H1 (cell line): Measurements from ENCODE around the gene ARRDC1. TPM values are rescaled to one million over a fixed set of nuclear protein-coding genes. Genes with fewer than 3 reads are reported as not detected.

Source experiments
- CTCF ChIA-PET: fragments of 300-600 bp; sonication (Branson Sonifier 250); formaldehyde crosslinking; loops from one replicate; lab custom pipeline; 2021; ENCODE audit not compliant: partially characterized antibody; lab: Charles Lee
- POLR2A ChIA-PET: fragments of 300-600 bp; sonication (Branson Sonifier 250); formaldehyde crosslinking; loops from one replicate; lab custom pipeline; 2021; ENCODE audit warnings: inconsistent platforms; ENCODE audit not compliant: partially characterized antibody; lab: Charles Lee
- DNase-seq, 2 experiments: peaks; one replicate each; pipeline versions ENCODE4 v3.0.0 to v3.0.0-alpha.2; 2010 to 2022; ENCODE audit warnings: low spot score in 2 of 2, low read depth in 1 of 2, mixed read lengths in 1 of 2
- FAIRE-seq: peaks from 2 replicates; lab custom pipeline; 2011; peaks lifted over from hg19 to GRCh38; lab: Jason Lieb, UNC
- H2AFZ ChIP-seq: 2 replicates; pipeline ENCODE4 v1.8.1; 2012; ENCODE audit warnings: low read length, inconsistent platforms
- H2AK5ac ChIP-seq: 2 replicates; pipeline ENCODE4 v1.6.1; 2013; ENCODE audit warnings: low read depth, low read length
- H2BK120ac ChIP-seq: replicated peaks from 2 replicates; pipeline ENCODE3; 2013; ENCODE audit warnings: low read depth, low read length, inconsistent platforms
- H2BK12ac ChIP-seq: 2 replicates; pipeline ENCODE4 v1.6.1; 2013; ENCODE audit warnings: low read depth, low read length
- H2BK15ac ChIP-seq: 2 replicates; pipeline ENCODE4 v1.6.1; 2013; ENCODE audit warnings: low read length
- H2BK20ac ChIP-seq: 2 replicates; pipeline ENCODE4 v1.6.1; 2013; ENCODE audit warnings: low read length
- H2BK5ac ChIP-seq: 2 replicates; pipeline ENCODE4 v1.6.1; 2013; ENCODE audit warnings: low read depth, low read length
- H3K14ac ChIP-seq: 2 replicates; pipeline ENCODE4 v1.6.1; 2013; ENCODE audit warnings: inconsistent platforms; ENCODE audit not compliant: insufficient read length
- H3K18ac ChIP-seq: 2 replicates; pipeline ENCODE4 v1.6.1; 2013; ENCODE audit warnings: low read length; ENCODE audit errors: extremely low read depth
- H3K23ac ChIP-seq: 2 replicates; pipeline ENCODE4 v1.6.1; 2013; ENCODE audit warnings: inconsistent platforms; ENCODE audit not compliant: insufficient read length
- H3K23me2 ChIP-seq: 2 replicates; pipeline ENCODE4 v1.6.1; 2013; ENCODE audit warnings: low read depth, low read length
- H3K27ac ChIP-seq: 2 replicates; pipeline ENCODE4 v1.6.1; 2011; ENCODE audit warnings: low read depth, low read length, inconsistent platforms
- H3K27me3 ChIP-seq, 4 experiments: replicated peaks in 1 of 4; 1 replicate in 1 of 4; 2 replicates in 3 of 4; pipeline versions ENCODE4 v1.6.1 to v1.8.1; 2011 to 2013; ENCODE audit warnings: low read length in 3 of 4, mild to moderate bottlenecking in 3 of 4, inconsistent platforms in 2 of 4, mixed read lengths in 2 of 4, moderate library complexity in 1 of 4; ENCODE audit not compliant: control insufficient read depth in 3 of 4, insufficient read depth in 3 of 4; ENCODE audit errors: extremely low read depth in 1 of 4
- H3K36me3 ChIP-seq, 4 experiments: 2 replicates each; pipeline versions ENCODE4 v1.6.1 to v1.8.1; 2011 to 2013; ENCODE audit warnings: mild to moderate bottlenecking in 4 of 4, low read length in 3 of 4, moderate library complexity in 2 of 4, control low read depth in 1 of 4, inconsistent platforms in 1 of 4; ENCODE audit not compliant: insufficient read depth in 4 of 4, control insufficient read depth in 2 of 4
- H3K4ac ChIP-seq: replicated peaks from 2 replicates; pipeline ENCODE3; 2013; ENCODE audit warnings: low read length, low read depth, mixed read lengths, inconsistent platforms; ENCODE audit not compliant: insufficient read length
- H3K4me1 ChIP-seq, 4 experiments: replicated peaks in 1 of 4; 1 replicate in 1 of 4; 2 replicates in 3 of 4; pipeline versions ENCODE4 v1.6.1 to v1.8.1; 2011 to 2013; ENCODE audit warnings: low read length in 3 of 4, inconsistent platforms in 2 of 4, mixed read lengths in 1 of 4; ENCODE audit not compliant: insufficient read depth in 4 of 4, control insufficient read depth in 3 of 4
- H3K4me2 ChIP-seq, 2 experiments: 2 replicates each; pipeline versions ENCODE4 v1.6.1 to v1.8.1; 2011 to 2013; ENCODE audit warnings: low read depth in 2 of 2, low read length in 2 of 2, control low read depth in 1 of 2, inconsistent platforms in 1 of 2, mild to moderate bottlenecking in 1 of 2; ENCODE audit not compliant: insufficient read depth in 1 of 2
- H3K4me3 ChIP-seq, 4 experiments: fragments of 200-600, 300-600 bp in 1 of 4; sonication (generic), shearing (Covaris generic), sonication (Bioruptor Twin) in 1 of 4; 2 replicates each; pipeline versions ENCODE4 v1.5.1 to v1.8.1; 2011 to 2016; ENCODE audit warnings: low read length in 4 of 4, low read depth in 3 of 4, control low read depth in 2 of 4, inconsistent platforms in 2 of 4, mild to moderate bottlenecking in 2 of 4, mixed read lengths in 1 of 4, moderate library complexity in 1 of 4; ENCODE audit not compliant: insufficient read depth in 2 of 4; ENCODE audit errors: extremely low read depth in 1 of 4
- H3K56ac ChIP-seq: replicated peaks from 2 replicates; pipeline ENCODE3; 2013; ENCODE audit warnings: low read depth, mild to moderate bottlenecking, mixed read lengths, low read length, inconsistent platforms; ENCODE audit not compliant: insufficient read length
- H3K79me1 ChIP-seq: 2 replicates; pipeline ENCODE4 v1.6.1; 2013; ENCODE audit warnings: low read depth, low read length, control low read depth
- H3K79me2 ChIP-seq, 2 experiments: 2 replicates each; pipeline versions ENCODE4 v1.6.1 to v1.8.1; 2012 to 2013; ENCODE audit warnings: low read length in 2 of 2, mild to moderate bottlenecking in 2 of 2, inconsistent platforms in 1 of 2; ENCODE audit not compliant: insufficient read depth in 2 of 2, control insufficient read depth in 1 of 2
- H3K9ac ChIP-seq, 4 experiments: replicated peaks in 1 of 4; 1 replicate in 1 of 4; 2 replicates in 3 of 4; pipeline versions ENCODE4 v1.6.1 to v1.8.1; 2011 to 2013; ENCODE audit warnings: low read depth in 3 of 4, low read length in 3 of 4, control low read depth in 2 of 4, mild to moderate bottlenecking in 2 of 4, moderate library complexity in 2 of 4, inconsistent platforms in 1 of 4; ENCODE audit errors: extremely low read depth in 1 of 4
- H3K9me3 ChIP-seq, 2 experiments: 2 replicates each; pipeline versions ENCODE4 v1.6.1 to v1.8.1; 2012 to 2013; ENCODE audit warnings: mild to moderate bottlenecking in 2 of 2, moderate library complexity in 2 of 2, control low read depth in 1 of 2, inconsistent platforms in 1 of 2, low read depth in 1 of 2, low read length in 1 of 2, mixed read lengths in 1 of 2; ENCODE audit not compliant: insufficient read depth in 2 of 2
- H4K20me1 ChIP-seq, 2 experiments: replicated peaks in 1 of 2; 2 replicates each; pipeline versions ENCODE3 to v1.8.1; 2011 to 2013; ENCODE audit warnings: inconsistent platforms in 2 of 2, low read length in 2 of 2, mild to moderate bottlenecking in 1 of 2; ENCODE audit not compliant: insufficient read depth in 2 of 2, control insufficient read depth in 1 of 2
- H4K5ac ChIP-seq: 2 replicates; pipeline ENCODE4 v1.6.1; 2013; ENCODE audit warnings: low read length, low read depth, mixed read lengths, inconsistent platforms; ENCODE audit not compliant: insufficient read length
- H4K8ac ChIP-seq: 2 replicates; pipeline ENCODE4 v1.8.0; 2013; ENCODE audit warnings: mild to moderate bottlenecking, moderate library complexity, low read length, inconsistent platforms; ENCODE audit not compliant: insufficient read depth; ENCODE audit errors: extremely low read depth
- H4K91ac ChIP-seq: replicated peaks from 2 replicates; pipeline ENCODE3; 2013; ENCODE audit warnings: low read length, mixed read lengths, inconsistent platforms; ENCODE audit not compliant: insufficient read length
- ATF3 ChIP-seq: IDR thresholded peaks from 2 replicates; pipeline ENCODE4 v1.6.1; 2011; ENCODE audit warnings: low read depth, mild to moderate bottlenecking, low read length; ENCODE audit not compliant: insufficient read depth
- EGR1 ChIP-seq: IDR thresholded peaks from 2 replicates; pipeline ENCODE4 v1.6.1; 2011; ENCODE audit warnings: low read depth, low read length, borderline replicate concordance
- JUND ChIP-seq: IDR thresholded peaks from 2 replicates; pipeline ENCODE4 v1.6.1; 2011; ENCODE audit warnings: mild to moderate bottlenecking, improper control_type of control experiment, low read length
- TAF1 ChIP-seq: IDR thresholded peaks from 2 replicates; pipeline ENCODE4 v1.6.1; 2011; ENCODE audit warnings: mild to moderate bottlenecking, low read depth, low read length
- WGBS, 2 experiments: shearing (Covaris generic) in 1 of 2; methylation state at CpG; one replicate each; pipeline versions ENCODE4 v1.1.6 to v1.1.7; 2013 to 2015; ENCODE audit warnings: low lambda C conversion rate in 2 of 2, mixed read lengths in 2 of 2, inconsistent platforms in 1 of 2, low coverage in 1 of 2, missing lambda C conversion rate in 1 of 2; ENCODE audit not compliant: insufficient replicate concordance in 2 of 2, insufficient coverage in 1 of 2, insufficient read length in 1 of 2; ENCODE audit errors: extremely low coverage in 1 of 2, missing lambda C conversion rate in 1 of 2; 5-methylcytosine and 5-hydroxymethylcytosine counted together
- polyA plus RNA-seq, 7 experiments: library from polyadenylated mRNA; depleted of rRNA in 3 of 7; stranded (reverse) in 5 of 7; unstranded in 2 of 7; fragments of >200 nt in 5 of 7; fragments of 200-250 nt in 2 of 7; gene quantifications; 1 replicate in 5 of 7; 2 replicates in 1 of 7; 4 replicates in 1 of 7; pipeline versions ENCODE4 v1.2.1 to v1.2.3, GENCODE V29; 2011 to 2013; ENCODE audit warnings: missing spikeins in 2 of 7, mixed read lengths in 2 of 7
- total RNA-seq: library from RNA; stranded (reverse); fragmentation: NEBNext Ultra II Directional; extraction: Animal tissue kit (Norgen Biotek cat#: 25700); gene quantifications from 2 replicates; pipeline ENCODE4 v1.2.1, GENCODE V29; 2021

The ARRDC1 gene
- total and polyA plus RNA-seq, 2 of the 8 experiments (the other 6 are each of a cell fraction or from before 2014, with no cell fraction given), result 22.0 to 58.4 TPM

GRCh38 chr9:137650779-137651178 lies 45.3 kb downstream of the ARRDC1 start:
- 86% methylated on average over 7 of the region's 7 CpGs; no CpG with 5 or more reads in 1 of the 2 experiments for WGBS, 2 experiments
- no peak overlapping the region for H4K5ac ChIP-seq
- FAIRE-seq, result no peak
- peaks cover 0 to 92% of the 10 kb centered on the region in 2 experiments; a peak in 3 of 4 replicates for H3K79me2 ChIP-seq
- no peak overlapping the region for H2BK20ac ChIP-seq
- H2BK15ac ChIP-seq, result no peak overlapping the region
- H3K18ac ChIP-seq, result no peak overlapping the region
- peaks cover 10 to 18% of the 10 kb centered on the region in 2 experiments for H4K20me1 ChIP-seq
- H3K23ac ChIP-seq, result no peak overlapping the region
- H4K8ac ChIP-seq, result no peak overlapping the region
- no peak overlapping the region for H2AK5ac ChIP-seq
- no peaks in the 10 kb centered on the region for H3K23me2 ChIP-seq
- no peak overlapping the region for H2BK5ac ChIP-seq
- H3K4me2 ChIP-seq, result no peak overlapping the region
- H3K14ac ChIP-seq, result no peak overlapping the region
- H3K56ac ChIP-seq, result no peak overlapping the region
- POLR2A ChIA-PET, result interaction anchor here (1.1 kb wide), 1 partner anchor 18 kb away, joined by 3 read pairs; no protein-coding TSS in a partner anchor
- TF ChIP-seq EGR1, result no peak
- TF ChIP-seq ATF3, result no peak
- TF ChIP-seq TAF1, result no peak
- TF ChIP-seq JUND, result no peak
- H3K4me1 ChIP-seq, result peaks cover 0 to 9% (median 2%) of the 10 kb centered on the region in 4 experiments; a peak in 4 of 7 replicates
- 0 out of 4 replicates have a peak, but pooled peaks cover 0 to 2% of the 10 kb centered on the region in 2 experiments for H3K9me3 ChIP-seq
- no peak overlapping the region for H2BK12ac ChIP-seq
- no peak overlapping the region for H3K4ac ChIP-seq
- CTCF ChIA-PET, result interaction anchor here (1.1 kb wide), 1 partner anchor 19 kb away, joined by 3 read pairs; no protein-coding TSS in a partner anchor
- H3K79me1 ChIP-seq, result peaks cover 21% of the 10 kb centered on the region
- DNase-seq, result no peak
- no peak overlapping the region for H3K9ac ChIP-seq
- H3K4me3 ChIP-seq, result no peak overlapping the region
- H4K91ac ChIP-seq, result no peak overlapping the region
- no peaks in the 10 kb centered on the region for H3K27me3 ChIP-seq
- no peak overlapping the region for H2BK120ac ChIP-seq
- no peak overlapping the region for H3K27ac ChIP-seq
- H3K36me3 ChIP-seq, result peaks cover 0 to 14% (median under 1%) of the 10 kb centered on the region in 4 experiments; a peak in 2 of 8 replicates
- H2AFZ ChIP-seq, result no peak overlapping the region
